Peyer's patch (tissue), 4 donors: ENCODE measurements around the gene BRICD5. TPM values are rescaled to one million over a fixed set of nuclear protein-coding genes. Genes with fewer than 3 reads are reported as not detected.

Experiments used
- DNase-seq, 3 donors: peaks; one replicate each; pipeline ENCODE4 v3.0.0-alpha.2; 2017 to 2019
- H3K27ac ChIP-seq, 4 donors: fragments of 200-600 bp; sonication (generic); one replicate each; pipeline ENCODE4 v1.5.1; 2016 to 2019
- H3K27me3 ChIP-seq, 2 donors: fragments of 200-600 bp; sonication (generic); one replicate each; pipeline ENCODE4 v1.5.1; 2019
- H3K36me3 ChIP-seq, 3 donors: fragments of 200-600 bp; sonication (generic); one replicate each; pipeline ENCODE4 v1.5.1; 2016 to 2019
- H3K4me1 ChIP-seq, 4 donors: fragments of 200-600 bp; sonication (generic); one replicate each; pipeline ENCODE4 v1.5.1; 2016 to 2019
- H3K4me3 ChIP-seq, 4 donors: fragments of 200-600 bp; sonication (generic); 1 replicate in 3 of 4; 2 replicates in 1 of 4; pipeline ENCODE4 v1.5.1; 2016 to 2019; ENCODE audit warnings: mild to moderate bottlenecking in 1 of 4
- H3K9me3 ChIP-seq, 4 donors: fragments of 200-600 bp; sonication (generic); one replicate each; pipeline ENCODE4 v1.5.1; 2016 to 2019; ENCODE audit warnings: mild to moderate bottlenecking in 1 of 4
- POLR2A ChIP-seq, 2 donors: fragments of 450-650 bp; IDR thresholded peaks; one replicate each; pipeline ENCODE4 v1.5.1; 2017; ENCODE audit warnings: antibody characterized with exemption in 2 of 2, mild to moderate bottlenecking in 2 of 2, moderate library complexity in 2 of 2
- total RNA-seq, 4 donors: library from RNA; depleted of rRNA; stranded (reverse); fragments of >200 nt; gene quantifications; one replicate each; pipeline ENCODE4 v1.1.0, GENCODE V29; 2016
- TF ChIP-seq, protein P1 (sequence below), 6 experiments: fragments of 450-650 bp in 4 of 6; fragments of 200-600 bp in 2 of 6; sonication (generic) in 1 of 6; IDR thresholded peaks; one replicate each; pipeline ENCODE4 v1.5.1; 2017 to 2019; ENCODE audit warnings: antibody characterized with exemption in 6 of 6, mild to moderate bottlenecking in 3 of 6, moderate library complexity in 1 of 6

The BRICD5 gene
- total RNA-seq, 4 donors from 2014 or later, result 13.3 to 44.6 (median 19.8) TPM

GRCh38 chr16:2214719-2214968, 4.0 kb upstream of the BRICD5 start, which contains the start of gene PGP:
Gene PGP, minus strand, starts transcription at chr16:2214840. Its CDS starts 63 bp downstream, at chr16:2214777.
- Histone ChIP-seq H3K36me3 (peaks cover 0 to 4% (median 0%) of the 10 kb centered on the region in 3 donors), H3K4me1 (peaks cover 0 to 20% (median 3%) of the 10 kb centered on the region in 4 donors), H3K27ac (peak within 1 kb of the TSS; percentile 84 to 94 (median 91)), H3K27me3 (no peaks in the 10 kb centered on the region), H3K9me3 (no peaks in the 10 kb centered on the region), H3K4me3 (peak within 1 kb of the TSS; percentile 75 to 93 (median 82))
- TF ChIP-seq, protein P1, sequence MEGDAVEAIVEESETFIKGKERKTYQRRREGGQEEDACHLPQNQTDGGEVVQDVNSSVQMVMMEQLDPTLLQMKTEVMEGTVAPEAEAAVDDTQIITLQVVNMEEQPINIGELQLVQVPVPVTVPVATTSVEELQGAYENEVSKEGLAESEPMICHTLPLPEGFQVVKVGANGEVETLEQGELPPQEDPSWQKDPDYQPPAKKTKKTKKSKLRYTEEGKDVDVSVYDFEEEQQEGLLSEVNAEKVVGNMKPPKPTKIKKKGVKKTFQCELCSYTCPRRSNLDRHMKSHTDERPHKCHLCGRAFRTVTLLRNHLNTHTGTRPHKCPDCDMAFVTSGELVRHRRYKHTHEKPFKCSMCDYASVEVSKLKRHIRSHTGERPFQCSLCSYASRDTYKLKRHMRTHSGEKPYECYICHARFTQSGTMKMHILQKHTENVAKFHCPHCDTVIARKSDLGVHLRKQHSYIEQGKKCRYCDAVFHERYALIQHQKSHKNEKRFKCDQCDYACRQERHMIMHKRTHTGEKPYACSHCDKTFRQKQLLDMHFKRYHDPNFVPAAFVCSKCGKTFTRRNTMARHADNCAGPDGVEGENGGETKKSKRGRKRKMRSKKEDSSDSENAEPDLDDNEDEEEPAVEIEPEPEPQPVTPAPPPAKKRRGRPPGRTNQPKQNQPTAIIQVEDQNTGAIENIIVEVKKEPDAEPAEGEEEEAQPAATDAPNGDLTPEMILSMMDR (IDR thresholded peaks at IDR 0.05), result peak in 1 of 6 experiments; percentile 8
- no peak for TF ChIP-seq POLR2A (IDR thresholded peaks at IDR 0.05)
- DNase-seq, result no peak

DNA sequence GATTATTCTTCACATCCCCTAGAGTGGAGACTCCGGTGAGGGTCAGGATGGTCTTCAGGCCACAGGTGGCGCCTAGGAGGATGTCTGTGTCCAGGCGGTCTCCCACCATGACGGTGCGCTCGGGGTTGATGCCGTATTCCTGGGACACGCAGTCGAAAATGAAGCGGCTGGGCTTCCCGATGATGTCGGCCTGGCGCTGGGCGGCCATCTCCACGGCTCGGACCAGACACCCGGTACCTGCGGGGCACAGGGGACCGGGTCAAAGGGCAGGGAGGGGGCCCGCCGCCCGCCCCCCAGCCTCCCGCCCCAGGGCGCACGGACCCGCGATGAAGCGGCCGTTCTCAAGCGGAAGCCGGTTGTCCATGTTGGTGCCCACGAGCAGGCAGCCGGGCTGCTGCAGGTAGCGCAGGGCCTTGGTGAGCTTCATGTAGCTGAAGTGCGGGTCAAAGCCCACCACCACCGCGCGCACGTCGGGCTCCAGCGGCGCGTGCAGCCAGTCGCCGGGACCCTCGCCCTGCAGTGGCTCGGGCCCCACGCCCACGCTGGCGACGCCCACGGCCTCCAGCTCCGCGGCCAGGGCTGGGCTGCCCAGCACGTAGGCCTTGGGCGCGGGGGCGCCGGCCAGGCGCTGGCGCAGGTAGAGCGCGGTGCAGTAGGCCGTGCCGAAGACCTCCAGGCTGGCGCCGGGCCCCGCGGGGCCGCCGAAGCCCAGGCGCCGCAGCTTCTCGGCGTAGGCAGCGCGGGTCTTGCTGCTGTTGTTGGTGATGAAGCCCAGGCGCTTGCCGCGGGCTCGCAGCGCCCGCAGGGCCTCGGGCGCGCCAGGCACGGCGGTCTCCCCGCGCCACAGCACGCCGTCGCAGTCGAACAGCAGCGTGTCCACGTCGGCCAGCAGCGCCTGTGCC, 3.4 kb upstream of the BRICD5 start:
- Histone ChIP-seq H3K27ac (peak overlapping the region; percentile 83 to 87 (median 86)), H3K36me3 (peaks cover 0 to 10% (median 0%) of the 10 kb centered on the region in 3 donors), H3K27me3 (no peaks in the 10 kb centered on the region), H3K4me1 (peaks cover 0 to 20% (median 3%) of the 10 kb centered on the region in 4 donors), H3K4me3 (peak overlapping the region; percentile 75 to 93 (median 82)), H3K9me3 (no peaks in the 10 kb centered on the region)
- no peak for DNase-seq
- TF ChIP-seq POLR2A (IDR thresholded peaks at IDR 0.05), result peak in 1 of 2 donors; percentile 38
- TF ChIP-seq, protein P1 (IDR thresholded peaks at IDR 0.05), result no peak

GRCh38 chr16:2212362-2213324, 2.0 kb upstream of the BRICD5 start:
- H3K36me3 ChIP-seq, result peaks cover 0 to 24% (median 0%) of the 10 kb centered on the region in 3 donors
- H3K4me3 ChIP-seq, result peak overlapping the region in 2 of 4 donors; percentile 75 to 87
- TF ChIP-seq POLR2A (IDR thresholded peaks at IDR 0.05), result peak; percentile 27 to 63
- TF ChIP-seq, protein P1 (IDR thresholded peaks at IDR 0.05), result no peak
- peak overlapping the region in 2 of 4 donors; percentile 30 to 87 for H3K27ac ChIP-seq
- no peaks in the 10 kb centered on the region for H3K9me3 ChIP-seq
- H3K27me3 ChIP-seq, result no peaks in the 10 kb centered on the region
- peaks cover 0 to 20% (median 3%) of the 10 kb centered on the region in 4 donors for H3K4me1 ChIP-seq
- DNase-seq, result no peak

GRCh38 chr16:2211923-2212347, 1.3 kb upstream of the BRICD5 start:
- no peaks in the 10 kb centered on the region for H3K9me3 ChIP-seq
- peaks cover 0 to 31% (median 0%) of the 10 kb centered on the region in 3 donors for H3K36me3 ChIP-seq
- TF ChIP-seq POLR2A (IDR thresholded peaks at IDR 0.05), result no peak
- TF ChIP-seq, protein P1 (IDR thresholded peaks at IDR 0.05), result no peak
- no peak for DNase-seq
- H3K4me1 ChIP-seq, result peaks cover 0 to 21% (median 4%) of the 10 kb centered on the region in 4 donors
- H3K4me3 ChIP-seq, result no peak overlapping the region
- H3K27me3 ChIP-seq, result no peaks in the 10 kb centered on the region
- H3K27ac ChIP-seq, result peak overlapping the region in 2 of 4 donors; percentile 30 to 87

GRCh38 chr16:2210009-2210332, 692 bp downstream of the BRICD5 start:
- no peak for TF ChIP-seq POLR2A (IDR thresholded peaks at IDR 0.05)
- TF ChIP-seq, protein P1 (IDR thresholded peaks at IDR 0.05), result no peak
- DNase-seq, result no peak
- peaks cover 0 to 33% (median 9%) of the 10 kb centered on the region in 4 donors for H3K4me1 ChIP-seq

More at GRCh38 chr16:2210009-2210332, 692 bp downstream of the BRICD5 start:
- no peak overlapping the region for H3K27ac ChIP-seq
- no peaks in the 10 kb centered on the region for H3K9me3 ChIP-seq
- no peaks in the 10 kb centered on the region for H3K27me3 ChIP-seq
- H3K36me3 ChIP-seq, result peaks cover 0 to 36% (median 0%) of the 10 kb centered on the region in 3 donors
- no peak overlapping the region for H3K4me3 ChIP-seq
